Thyroid gland (tissue), 4 donors: ENCODE results near the gene ARHGAP10. TPM values are rescaled to one million over a fixed set of nuclear protein-coding genes. Genes with fewer than 3 reads are reported as not detected.

ENCODE experiments used
- DNase-seq, 2 donors: peaks; one replicate each; pipeline ENCODE4 v3.0.0-alpha.2; 2019
- H3K27ac ChIP-seq, 3 donors: fragments of 200-600 bp; sonication (generic); 1 replicate in 2 of 3; 2 replicates in 1 of 3; pipeline ENCODE4 v1.5.1; 2016 to 2019; ENCODE audit warnings: mild to moderate bottlenecking in 1 of 3, moderate library complexity in 1 of 3
- H3K27me3 ChIP-seq: fragments of 200-600 bp; sonication (generic); one replicate; pipeline ENCODE4 v1.5.1; 2019
- H3K36me3 ChIP-seq, 2 donors: fragments of 200-600 bp; sonication (generic); one replicate each; pipeline ENCODE4 v1.5.1; 2016 to 2019
- H3K4me1 ChIP-seq, 2 donors: fragments of 200-600 bp; sonication (generic); one replicate each; pipeline ENCODE4 v1.5.1; 2017 to 2019
- H3K4me3 ChIP-seq, 3 donors: fragments of 200-600 bp; sonication (generic); replicated peaks in 1 of 3; 1 replicate in 2 of 3; 2 replicates in 1 of 3; pipeline ENCODE4 v1.5.1; 2016; ENCODE audit warnings: mild to moderate bottlenecking in 1 of 3
- H3K9me3 ChIP-seq: fragments of 200-600 bp; sonication (generic); one replicate; pipeline ENCODE4 v1.5.1; 2017
- CTCF ChIP-seq, 6 experiments: fragments of 200-600 bp in 3 of 6; fragments of 450-650 bp in 3 of 6; sonication (generic) in 3 of 6; IDR thresholded peaks; one replicate each; pipeline ENCODE4 v1.5.1; 2016 to 2019; ENCODE audit warnings: antibody characterized with exemption in 6 of 6, mild to moderate bottlenecking in 2 of 6, inconsistent platforms in 1 of 6, moderate library complexity in 1 of 6
- POLR2A ChIP-seq, 2 donors: fragments of 450-650 bp; IDR thresholded peaks; one replicate each; pipeline ENCODE4 v1.6.1; 2017; ENCODE audit warnings: antibody characterized with exemption in 2 of 2, mild to moderate bottlenecking in 2 of 2, moderate library complexity in 1 of 2
- WGBS, 2 donors: methylation state at CpG; one replicate each; pipeline ENCODE4 v1.1.5; 2017; 5-methylcytosine and 5-hydroxymethylcytosine counted together
- intact Hi-C: fragments of 100-400 bp; cut with DNase I; formaldehyde crosslinking; loops from one replicate; pipeline ENCODE4 v1.15.1; 2023
- total RNA-seq, 4 donors: library from RNA; depleted of rRNA; stranded (reverse); fragments of >200 nt; gene quantifications; one replicate each; pipeline ENCODE4 v1.2.3, GENCODE V29; 2016

Gene ARHGAP10
- total RNA-seq, 4 donors from 2014 or later, result 39.5 to 78.4 (median 42.0) TPM

- H3K36me3 ChIP-seq, result no peaks in the 10 kb centered on the region
- no peaks in the 10 kb centered on the region for H3K27me3 ChIP-seq
- H3K9me3 ChIP-seq, result no peaks in the 10 kb centered on the region
- no peak overlapping the region for H3K27ac ChIP-seq
- WGBS, 2 donors, result 68 to 71% methylated on average over 13 of the region's 13 CpGs
- TF ChIP-seq POLR2A (IDR thresholded peaks at IDR 0.05), result no peak
- no peak overlapping the region for H3K4me3 ChIP-seq
- DNase-seq, result no peak
- no peaks in the 10 kb centered on the region for H3K4me1 ChIP-seq
- intact Hi-C loops, result no loop called here
Observed at GRCh38 chr4:147724468-147725201, 7.3 kb upstream of the ARHGAP10 start.

- Histone ChIP-seq H3K27me3 (no peaks in the 10 kb centered on the region), H3K4me3 (no peak overlapping the region), H3K27ac (no peak overlapping the region), H3K4me1 (no peaks in the 10 kb centered on the region), H3K9me3 (no peaks in the 10 kb centered on the region), H3K36me3 (no peaks in the 10 kb centered on the region)
- no peak for DNase-seq
- TF ChIP-seq CTCF (IDR thresholded peaks at IDR 0.05) (no peak), POLR2A (IDR thresholded peaks at IDR 0.05) (no peak)
- intact Hi-C loops, result no loop called here
- 88 to 96% methylated on average over 4 of the region's 4 CpGs for WGBS, 2 donors
Observed at GRCh38 chr4:147725673-147726072, 6.2 kb upstream of the ARHGAP10 start.

GRCh38 chr4:147727476-147728028 lies 4.3 kb upstream of the ARHGAP10 start:
- intact Hi-C loops, result no loop called here
- H3K27ac ChIP-seq, result no peak overlapping the region
- WGBS, 2 donors, result 88 to 94% methylated on average over 2 of the region's 2 CpGs
- DNase-seq, result no peak
- TF ChIP-seq CTCF (IDR thresholded peaks at IDR 0.05) (no peak), POLR2A (IDR thresholded peaks at IDR 0.05) (no peak)
- H3K9me3 ChIP-seq, result no peaks in the 10 kb centered on the region
- H3K36me3 ChIP-seq, result no peaks in the 10 kb centered on the region
- no peak overlapping the region for H3K4me3 ChIP-seq
- no peaks in the 10 kb centered on the region for H3K4me1 ChIP-seq
- H3K27me3 ChIP-seq, result no peaks in the 10 kb centered on the region

- 67 to 72% methylated on average over 4 of the region's 4 CpGs for WGBS, 2 donors
- peaks cover 9 to 23% of the 10 kb centered on the region in 2 donors for H3K4me1 ChIP-seq
- intact Hi-C loops, result no loop called here
Observed at GRCh38 chr4:147730333-147730732, 1.6 kb upstream of the ARHGAP10 start.

GRCh38 chr4:147732518-147733235 lies 789 bp downstream of the ARHGAP10 start:
- Histone ChIP-seq H3K27ac (peak overlapping the region; percentile 93 to 94 (median 93)), H3K4me3 (peak overlapping the region; percentile 70 to 77 (median 70)), H3K27me3 (no peaks in the 10 kb centered on the region), H3K4me1 (peaks cover 9 to 35% of the 10 kb centered on the region in 2 donors), H3K9me3 (no peaks in the 10 kb centered on the region), H3K36me3 (no peaks in the 10 kb centered on the region)
- peak; percentile 82 to 88 for DNase-seq
- TF ChIP-seq POLR2A (IDR thresholded peaks at IDR 0.05) (no peak), CTCF (IDR thresholded peaks at IDR 0.05) (no peak)
- intact Hi-C loops, result no loop called here
- 1 to 2% methylated on average over 19 to 20 of the region's 38 CpGs for WGBS, 2 donors

More at GRCh38 chr4:147730333-147730732, 1.6 kb upstream of the ARHGAP10 start:
- Histone ChIP-seq H3K27me3 (no peaks in the 10 kb centered on the region), H3K27ac (no peak overlapping the region), H3K4me3 (no peak overlapping the region), H3K36me3 (no peaks in the 10 kb centered on the region), H3K9me3 (no peaks in the 10 kb centered on the region)
- TF ChIP-seq CTCF (IDR thresholded peaks at IDR 0.05) (peak in 1 of 6 experiments; percentile 9), POLR2A (IDR thresholded peaks at IDR 0.05) (no peak)
- DNase-seq, result no peak
